ENCODE data around the gene TSEN54.

TSEN54 gene

DNA sequence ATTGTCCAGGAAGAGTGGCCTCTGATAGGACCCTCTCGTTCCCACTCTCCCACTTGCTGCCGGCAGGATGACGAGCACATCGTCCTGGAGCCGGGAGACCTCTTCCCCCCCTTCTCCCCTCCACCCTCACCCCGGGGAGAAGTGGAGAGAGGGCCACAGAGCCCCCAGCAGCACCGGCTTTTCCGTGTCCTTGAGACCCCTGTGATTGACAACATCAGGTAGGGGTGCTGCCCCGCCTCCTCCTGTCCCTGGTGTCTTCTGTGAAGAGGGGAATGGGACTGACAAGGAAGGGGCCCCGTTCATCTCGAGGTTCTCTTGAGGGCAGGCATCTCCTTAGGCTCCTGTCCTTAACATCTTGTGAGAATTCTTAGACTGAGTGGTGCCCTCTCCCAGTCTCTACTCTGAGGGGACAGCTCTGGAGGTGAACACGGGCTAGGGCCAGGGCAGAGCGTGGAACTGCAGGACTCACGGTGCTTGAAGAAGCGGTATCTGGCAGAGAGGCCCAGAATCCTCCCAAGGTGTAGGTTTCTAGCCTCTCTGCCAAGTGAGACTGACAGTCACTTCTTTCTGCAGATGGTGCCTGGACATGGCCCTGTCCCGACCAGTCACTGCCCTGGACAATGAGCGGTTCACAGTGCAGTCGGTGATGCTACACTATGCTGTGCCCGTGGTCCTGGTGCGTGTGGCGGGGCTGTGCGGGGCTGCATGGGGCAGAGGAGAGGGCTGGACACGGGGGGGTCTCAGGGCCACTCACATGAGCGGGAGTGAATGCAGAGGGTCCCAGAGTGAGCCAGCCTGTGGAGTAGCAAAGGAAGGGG, 27.4 kb upstream of the TSEN54 start:
- DNase-seq: no peak

- DNase-seq: no peak
Observed at GRCh38 chr17:75489511-75489955, 26.8 kb upstream of the TSEN54 start.

GRCh38 chr17:75490173-75490743, 26.1 kb upstream of the TSEN54 start:
- no peak for DNase-seq

DNA sequence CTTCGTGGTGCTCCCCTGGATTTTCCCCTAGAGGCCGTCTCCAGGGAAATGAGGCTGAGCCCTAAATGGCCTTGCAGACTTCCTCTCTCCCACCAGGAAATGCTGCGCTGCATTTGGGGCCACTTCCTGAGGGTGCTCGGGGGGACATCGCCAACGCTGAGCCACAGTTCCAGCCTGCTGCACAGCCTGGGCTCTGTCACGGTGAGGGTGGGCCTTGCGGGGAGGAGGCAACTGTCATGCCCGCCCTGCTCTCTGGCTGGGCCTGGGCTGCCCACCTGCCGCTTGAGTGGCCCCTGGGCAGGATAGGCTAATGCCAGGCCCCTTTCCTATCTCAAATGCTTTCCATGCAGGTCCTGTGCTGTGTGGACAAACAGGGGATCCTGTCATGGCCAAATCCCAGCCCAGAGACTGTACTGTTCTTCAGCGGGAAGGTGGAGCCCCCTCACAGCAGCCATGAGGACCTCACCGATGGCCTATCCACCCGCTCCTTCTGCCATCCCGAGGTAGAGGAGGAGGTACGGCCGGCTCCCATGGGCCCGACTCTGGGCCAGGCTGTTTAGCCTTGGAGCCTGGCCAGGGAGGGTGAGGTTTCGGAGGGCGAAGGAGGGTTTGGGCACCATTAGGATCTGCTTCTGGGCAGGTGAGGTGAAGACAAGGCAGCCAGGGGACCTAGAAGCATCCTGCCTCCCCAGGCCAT, 25.2 kb upstream of the TSEN54 start:
- no peak for DNase-seq

DNA sequence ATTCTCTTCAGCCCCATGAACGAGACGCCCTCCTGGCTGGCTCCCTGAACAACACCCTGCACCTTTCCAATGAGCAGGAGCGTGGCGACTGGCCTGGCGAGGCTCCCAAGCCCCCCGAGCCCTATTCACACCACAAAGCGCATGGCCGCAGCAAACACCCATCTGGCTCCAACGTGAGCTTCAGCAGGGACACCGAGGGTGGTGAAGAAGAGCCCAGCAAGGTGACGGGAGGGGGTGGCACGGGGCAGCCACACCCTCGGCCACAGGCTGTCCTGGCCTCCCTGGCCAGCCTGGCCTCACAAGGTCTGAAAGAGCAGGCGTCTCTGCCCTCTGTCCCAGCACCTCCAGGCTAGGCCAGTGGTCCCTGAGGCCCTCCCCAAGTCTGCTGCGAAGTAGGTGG, 24.6 kb upstream of the TSEN54 start:
- no peak for DNase-seq

DNA sequence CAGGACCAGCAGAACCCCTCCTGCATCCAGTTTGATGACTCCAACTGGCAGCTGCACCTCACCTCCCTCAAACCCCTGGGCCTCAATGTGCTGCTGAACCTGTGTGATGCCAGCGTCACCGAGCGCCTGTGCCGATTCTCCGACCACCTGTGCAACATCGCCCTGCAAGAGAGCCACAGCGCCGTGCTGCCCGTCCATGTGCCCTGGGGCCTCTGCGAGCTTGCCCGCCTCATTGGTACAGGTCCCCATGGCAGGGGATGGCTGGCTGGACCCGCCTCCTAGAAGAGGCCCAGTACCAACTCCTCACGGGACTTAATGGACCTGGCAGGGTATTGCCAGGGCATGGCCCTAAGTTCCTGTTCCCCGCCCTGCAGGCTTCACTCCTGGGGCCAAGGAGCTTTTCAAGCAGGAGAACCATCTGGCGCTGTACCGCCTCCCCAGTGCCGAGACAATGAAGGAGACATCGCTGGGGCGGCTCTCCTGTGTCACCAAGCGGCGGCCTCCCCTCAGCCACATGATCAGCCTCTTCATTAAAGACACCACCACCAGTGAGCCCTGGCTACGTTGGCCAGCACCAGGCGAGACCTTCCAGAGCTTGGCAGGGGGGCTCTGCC, 23.7 kb upstream of the TSEN54 start:
- no peak for DNase-seq

GRCh38 chr17:75493476-75494129, 22.7 kb upstream of the TSEN54 start:
- no peak for DNase-seq

GRCh38 chr17:75494326-75494877, 21.9 kb upstream of the TSEN54 start:
- DNase-seq: no peak

DNA sequence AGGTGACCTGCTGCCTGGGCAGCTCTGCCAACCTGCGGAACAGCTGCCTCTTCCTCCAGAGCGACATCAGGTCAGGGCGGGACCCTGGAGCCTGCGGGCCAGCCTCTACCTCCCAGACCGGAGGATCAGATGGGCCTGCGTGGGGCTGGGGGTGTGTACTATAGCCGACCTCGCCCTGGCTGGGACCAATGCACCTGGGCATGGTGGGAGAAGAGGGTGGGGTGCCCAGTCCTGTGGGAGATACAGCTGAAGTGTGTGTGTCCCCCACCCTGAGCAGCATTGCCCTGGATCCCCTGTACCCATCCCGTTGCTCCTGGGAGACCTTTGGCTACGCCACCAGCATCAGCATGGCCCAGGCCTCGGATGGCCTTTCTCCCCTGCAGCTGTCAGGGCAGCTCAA, 20.3 kb upstream of the TSEN54 start:
- no peak for DNase-seq

DNA sequence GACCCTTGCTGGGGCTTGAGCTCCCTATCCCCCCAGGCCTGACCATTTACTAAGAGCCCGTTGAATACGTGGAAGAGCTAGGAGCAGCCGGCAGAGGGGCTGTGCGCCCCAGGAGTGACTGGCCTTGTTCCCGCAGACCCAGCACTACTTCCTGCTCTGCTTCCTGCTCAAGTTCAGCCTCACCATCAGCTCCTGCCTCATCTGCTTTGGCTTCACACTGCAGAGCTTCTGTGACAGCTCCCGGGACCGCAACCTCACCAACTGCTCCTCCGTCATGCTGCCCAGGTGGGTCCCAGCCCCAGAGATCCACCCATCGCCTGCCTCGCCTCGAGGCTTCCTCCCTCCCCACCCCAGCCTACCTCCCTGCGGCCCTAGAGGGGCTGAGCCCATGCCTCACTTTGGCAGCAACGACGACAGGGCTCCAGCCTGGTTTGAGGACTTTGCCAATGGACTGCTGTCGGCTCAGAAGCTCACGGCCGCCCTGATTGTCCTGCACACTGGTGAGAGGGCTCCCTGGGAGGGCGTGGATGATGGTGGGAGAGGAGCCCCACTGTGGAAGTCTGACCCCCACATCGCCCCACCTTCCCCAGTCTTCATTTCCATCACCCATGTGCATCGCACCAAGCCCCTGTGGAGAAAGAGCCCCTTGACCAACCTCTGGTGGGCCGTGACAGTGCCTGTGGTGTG, 18.1 kb upstream of the TSEN54 start:
- no peak for DNase-seq

- no peak for DNase-seq
Observed at GRCh38 chr17:75498726-75499213, 17.6 kb upstream of the TSEN54 start.

GRCh38 chr17:75499313-75500022, 16.9 kb upstream of the TSEN54 start:
- no peak for DNase-seq

DNA sequence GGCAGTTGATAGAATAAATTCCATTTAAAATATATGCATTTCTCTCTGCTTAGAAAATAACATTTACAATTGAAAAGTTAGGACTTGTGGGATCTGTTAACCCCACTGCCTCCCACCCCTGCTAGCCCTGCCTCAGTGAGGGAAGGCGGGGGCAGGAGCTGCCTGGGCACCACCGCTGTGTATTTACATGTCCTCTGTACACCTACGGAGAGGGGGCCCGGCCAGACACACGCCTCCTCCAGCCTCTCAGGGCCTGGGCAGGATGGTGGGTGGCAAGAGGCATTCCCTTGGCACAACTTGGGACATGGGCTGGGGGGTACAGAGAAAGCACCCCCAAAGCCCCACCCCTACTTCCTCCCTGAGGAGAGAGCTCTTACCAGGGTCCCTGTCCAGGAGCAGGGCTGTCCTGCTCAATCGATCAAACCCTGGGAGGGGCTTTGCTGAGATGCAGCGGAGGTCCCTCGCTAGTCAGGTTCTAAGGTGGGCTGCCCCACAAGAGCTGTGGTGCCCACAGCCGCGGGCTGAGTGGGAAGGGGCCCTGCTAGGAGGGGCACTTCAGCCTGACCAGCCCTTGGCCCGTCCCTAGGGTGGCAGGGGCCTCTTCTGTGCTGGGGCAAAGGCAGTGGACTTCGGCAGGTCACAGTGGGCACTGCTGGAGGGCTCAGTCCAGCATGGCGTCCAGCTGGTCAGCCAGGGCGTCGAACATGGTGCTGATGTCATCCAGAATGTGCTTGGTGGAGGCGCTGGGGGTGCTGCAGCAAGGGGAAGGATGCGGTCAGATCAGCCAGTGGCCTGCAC, 15.7 kb upstream of the TSEN54 start:
- no peak for DNase-seq

GRCh38 chr17:75501378-75502071, 14.8 kb upstream of the TSEN54 start:
- no peak for DNase-seq

- DNase-seq: no peak
Observed at GRCh38 chr17:75502072-75502720, 14.1 kb upstream of the TSEN54 start.

- no peak for DNase-seq
Observed at GRCh38 chr17:75502721-75503329, 13.5 kb upstream of the TSEN54 start.

DNA sequence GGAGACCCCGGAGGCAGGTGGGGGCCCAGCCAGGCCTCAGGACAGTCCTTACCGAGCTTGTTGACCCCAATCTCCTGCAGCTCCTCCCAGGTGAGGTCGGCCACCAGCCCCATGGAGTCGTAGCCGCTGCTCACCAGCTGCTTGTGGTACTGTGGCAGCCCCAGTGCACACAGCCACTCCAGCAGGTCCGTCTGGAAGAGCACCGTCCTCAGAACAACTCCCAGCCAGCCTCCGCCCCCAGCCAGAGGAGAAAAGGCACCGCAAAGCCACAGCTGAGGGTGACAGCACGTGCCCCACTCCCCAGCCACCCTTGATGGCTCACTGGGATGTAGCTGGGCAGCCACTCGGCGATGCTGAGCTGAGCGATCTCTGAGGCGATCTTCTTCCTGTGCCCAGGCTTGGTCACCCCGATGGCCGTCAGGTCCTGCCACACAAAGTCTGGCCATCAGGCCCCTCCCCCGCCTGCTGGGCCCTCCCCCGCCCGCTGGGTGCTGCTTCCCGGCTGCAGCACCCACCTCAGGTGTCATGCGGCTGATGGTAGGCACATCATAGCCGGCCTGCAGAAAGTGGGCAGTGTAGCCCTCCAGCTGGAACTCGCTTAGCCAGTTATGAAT, 12.9 kb upstream of the TSEN54 start:
- no peak for DNase-seq

- no peak for DNase-seq
Observed at GRCh38 chr17:75503976-75504346, 12.4 kb upstream of the TSEN54 start.

Measured in activated T-cell treated with anti-CD3 and anti-CD28 coated beads for 4 hours (primary cell).